LHCN-M2 (cell line): ENCODE measurements around the gene TRAPPC12. TPM values are rescaled to one million over a fixed set of nuclear protein-coding genes. Genes with fewer than 3 reads are reported as not detected.
"Not testable (repeated sequence)": the region's sequence is repeated elsewhere in the genome, so short reads cannot be mapped to it uniquely, and the experiment has no call there.

Source experiments
- DNase-seq: peaks from one replicate; pipeline ENCODE4 v3.0.0-alpha.2; 2012; ENCODE audit warnings: low read depth
- total RNA-seq: library from RNA; depleted of rRNA; stranded (reverse); fragments of >200 nt; gene quantifications from 2 replicates; pipeline ENCODE4 v1.2.3, GENCODE V29; 2014

The TRAPPC12 gene
- total RNA-seq, 1 experiment from 2014 or later: 48.6 TPM

DNA sequence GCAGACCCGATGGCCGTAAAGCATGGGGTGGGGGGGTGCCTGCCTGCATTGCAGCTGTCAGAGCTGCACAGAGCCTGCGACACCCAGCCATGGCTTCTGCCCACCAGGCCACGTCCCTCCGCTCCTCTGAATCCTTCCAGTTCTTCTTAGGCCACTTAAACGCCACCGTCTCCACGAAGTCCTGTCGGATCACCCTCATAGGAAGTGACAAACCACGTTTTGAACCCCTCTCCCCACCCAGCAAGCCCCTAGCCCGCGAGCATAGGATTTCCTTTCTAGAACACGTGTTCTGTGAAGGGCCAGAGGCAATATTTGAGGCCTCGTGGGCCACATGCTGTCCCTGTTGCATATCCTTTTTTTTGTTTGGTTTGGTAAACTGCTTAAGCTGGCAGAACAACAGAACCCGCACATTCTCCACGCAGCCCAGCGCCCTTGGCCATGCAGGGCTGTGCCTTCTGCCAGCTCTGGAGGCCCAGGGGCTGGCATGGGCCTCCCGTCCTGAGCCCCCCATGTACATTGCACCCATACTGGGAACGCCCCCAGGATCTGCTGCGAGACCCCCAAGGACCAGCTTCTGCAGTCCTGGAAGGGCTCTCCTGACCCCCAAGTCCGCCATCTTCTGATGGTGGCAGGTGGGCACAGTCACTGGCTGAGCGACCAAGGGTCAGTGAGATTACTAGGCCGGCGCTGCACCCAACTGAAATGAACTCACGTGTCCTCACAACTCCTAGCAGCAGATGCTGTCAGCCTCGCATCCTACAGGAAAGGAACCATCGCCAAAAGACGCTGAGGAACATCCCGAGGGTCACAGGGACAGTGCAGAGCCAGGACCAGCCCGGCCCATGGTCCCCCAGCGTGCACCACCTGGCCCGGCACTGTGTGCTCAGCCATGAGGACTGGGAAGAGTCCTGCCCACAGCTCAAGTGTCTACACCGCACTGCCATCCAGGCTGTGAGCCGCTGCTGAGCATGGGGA is 104.8 kb downstream of the TRAPPC12 start:
- DNase-seq: no peak

DNA sequence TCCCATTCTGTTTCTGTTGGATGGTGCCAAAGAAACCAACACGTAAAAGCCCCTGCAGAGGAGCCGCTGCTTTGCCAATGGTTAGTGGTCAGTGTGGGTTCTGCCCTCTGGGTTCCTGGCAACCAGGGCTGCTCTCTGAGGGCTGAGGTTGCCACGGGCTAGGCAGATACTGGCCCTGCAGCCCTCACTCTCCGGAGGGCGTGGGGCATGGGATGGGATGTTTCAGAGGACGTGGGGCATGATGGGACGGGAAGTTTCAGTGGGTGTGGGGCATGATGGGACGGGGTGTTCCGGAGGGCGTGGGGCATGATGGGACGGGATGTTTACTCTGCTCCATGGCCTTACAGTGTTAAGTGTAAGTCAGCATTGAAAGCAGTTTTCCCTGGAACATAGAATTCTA is 105.7 kb downstream of the TRAPPC12 start:
- DNase-seq: no peak

DNA sequence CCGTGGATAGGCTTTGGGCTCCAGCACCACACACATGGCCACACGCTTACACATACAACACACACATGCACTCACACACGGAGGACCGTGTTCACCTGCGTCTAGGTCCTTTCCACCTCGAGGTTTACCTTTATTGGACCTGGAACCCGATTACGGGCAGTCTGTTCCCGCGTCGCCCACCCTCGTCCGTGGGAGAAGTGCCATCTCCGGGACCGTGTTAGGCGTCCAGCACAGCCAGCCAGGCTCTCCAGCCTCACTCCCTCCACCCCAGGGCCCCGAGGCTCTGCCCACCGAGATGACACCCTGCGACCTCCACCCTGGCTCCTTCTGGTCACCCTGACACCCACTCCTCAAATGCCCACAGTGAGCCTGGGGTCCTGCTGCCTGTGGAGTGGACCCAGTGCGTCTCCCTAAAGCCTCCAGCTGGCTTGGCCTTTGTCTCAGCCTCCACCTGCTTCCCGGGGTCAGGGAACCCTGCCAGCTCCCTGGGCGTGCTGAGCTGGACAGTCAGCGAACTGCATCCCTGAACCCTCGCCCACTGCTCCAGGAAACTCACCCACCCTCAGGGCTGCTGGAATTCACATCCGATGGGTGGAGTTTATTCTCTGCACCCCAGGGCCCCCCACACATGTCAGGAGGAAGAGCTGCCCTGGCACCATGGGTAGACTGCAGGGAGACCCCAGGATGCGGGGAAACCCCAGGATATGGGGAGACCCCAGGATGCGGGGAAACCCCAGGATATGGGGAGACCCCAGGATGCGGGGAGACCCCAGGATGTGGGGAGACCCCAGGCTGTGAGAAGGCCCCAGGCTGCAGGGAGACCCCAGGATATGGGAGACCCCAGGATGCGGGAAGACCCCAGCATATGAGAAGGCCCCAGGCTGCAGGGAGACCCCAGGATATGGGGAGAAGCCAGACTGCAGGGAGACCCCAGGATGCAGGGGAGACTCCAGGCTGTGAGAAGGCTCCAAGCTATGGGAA is 106.8 kb downstream of the TRAPPC12 start:
- DNase-seq: no peak

DNA sequence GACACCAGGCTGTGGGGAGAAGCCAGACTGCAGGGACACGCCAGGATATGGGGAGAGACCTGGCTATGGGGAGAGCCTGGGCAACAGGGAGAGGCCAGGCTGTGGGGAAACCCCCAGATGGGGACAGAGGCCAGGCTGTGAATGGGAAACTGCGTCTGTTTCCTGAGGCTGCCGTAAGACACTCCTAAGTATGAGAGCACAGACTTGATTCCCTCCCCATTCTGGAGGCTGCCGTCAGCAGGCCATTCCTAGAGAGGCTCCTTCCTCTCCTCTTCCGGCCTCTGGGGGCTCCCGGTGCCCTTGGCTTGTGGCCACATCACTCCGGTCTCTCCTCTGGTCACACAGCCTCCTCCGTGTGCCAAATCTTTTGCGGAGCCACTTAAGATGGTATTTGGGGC is 107.5 kb downstream of the TRAPPC12 start:
- DNase-seq: no peak

DNA sequence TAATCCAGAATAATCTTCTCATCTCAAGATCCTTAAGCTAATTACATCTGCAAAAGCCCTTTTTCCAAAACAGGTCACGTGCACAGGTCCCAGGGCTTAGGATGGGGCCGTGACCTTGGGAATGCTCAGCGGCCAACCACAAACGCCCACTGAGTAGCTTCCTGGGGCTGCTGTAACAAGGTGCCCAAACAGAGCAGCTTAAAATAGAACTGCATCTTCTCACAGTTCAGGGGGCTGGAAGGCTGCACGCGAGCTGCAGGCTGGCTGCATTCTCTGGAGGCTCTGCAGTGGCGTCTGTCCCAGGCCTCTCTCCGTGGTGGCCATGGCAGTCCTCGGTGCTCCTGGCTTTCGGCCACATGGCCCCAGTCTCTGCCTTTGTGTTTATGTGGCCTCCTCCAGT is 107.9 kb downstream of the TRAPPC12 start:
- DNase-seq: no peak

DNA sequence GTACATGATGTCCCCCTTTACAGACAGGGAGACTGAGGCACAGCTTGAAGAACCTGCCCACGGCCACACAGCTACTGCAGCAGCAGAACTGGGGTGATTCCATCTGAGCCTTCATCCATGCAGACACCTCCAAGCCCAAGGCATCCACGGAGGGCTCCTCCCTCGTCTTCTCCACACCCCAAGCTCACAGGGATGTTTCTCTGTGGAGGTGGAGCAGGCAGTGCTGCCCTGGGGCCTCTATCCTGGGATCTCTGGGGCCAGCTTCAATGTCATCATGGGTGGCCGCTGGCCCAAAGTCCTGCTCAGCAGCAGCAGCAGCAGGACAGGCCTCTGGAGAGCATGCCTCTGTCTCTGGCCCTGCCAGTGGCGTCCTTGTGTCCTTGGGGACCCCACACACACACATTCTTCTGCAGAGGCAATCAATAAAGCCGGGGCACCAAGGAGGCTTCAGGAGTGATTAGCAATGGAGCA is 108.6 kb downstream of the TRAPPC12 start:
- DNase-seq: no peak

DNA sequence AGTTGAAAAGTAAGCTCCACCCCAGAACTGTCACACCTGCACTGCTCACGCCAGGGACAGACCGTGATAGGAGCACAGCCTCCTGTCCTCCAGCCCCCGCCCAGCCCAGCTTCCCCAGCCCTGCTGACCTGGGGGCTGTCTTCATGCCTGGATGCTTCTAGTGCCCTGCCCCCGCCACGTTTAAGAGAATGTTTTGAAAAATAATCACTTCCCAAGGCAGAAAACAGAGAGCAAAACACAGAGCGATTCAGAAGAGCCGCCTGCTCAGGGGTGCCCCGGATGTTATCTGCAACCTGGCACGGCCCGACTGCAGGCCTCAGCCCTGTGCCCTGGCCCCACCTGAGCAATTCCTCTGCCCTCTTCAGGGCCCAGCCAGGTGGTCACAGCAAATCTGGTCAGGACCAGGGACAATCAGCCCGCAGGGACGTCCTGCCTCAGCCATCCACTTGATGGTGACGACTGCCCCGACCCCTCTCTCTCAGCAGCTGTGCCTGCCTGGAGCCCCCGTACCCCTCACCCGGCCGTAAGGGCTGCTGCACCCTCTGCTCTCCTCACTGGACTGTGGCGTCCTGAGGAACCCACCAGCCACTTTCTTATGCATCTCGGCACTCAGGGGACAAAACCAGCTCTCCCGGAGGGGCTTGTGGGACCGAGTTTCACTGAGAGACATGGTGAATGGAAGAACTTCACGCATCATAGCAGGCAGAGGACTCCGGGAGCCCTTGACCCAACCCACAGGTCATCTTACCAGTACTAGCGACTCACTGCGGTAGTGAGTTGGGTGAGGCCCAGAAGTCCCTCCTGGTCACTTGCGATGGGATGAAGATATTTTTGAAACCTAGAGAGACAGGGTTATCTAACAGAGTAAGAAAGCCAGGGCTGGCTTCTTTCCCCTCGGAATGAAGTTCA is 109.6 kb downstream of the TRAPPC12 start:
- no peak for DNase-seq

DNA sequence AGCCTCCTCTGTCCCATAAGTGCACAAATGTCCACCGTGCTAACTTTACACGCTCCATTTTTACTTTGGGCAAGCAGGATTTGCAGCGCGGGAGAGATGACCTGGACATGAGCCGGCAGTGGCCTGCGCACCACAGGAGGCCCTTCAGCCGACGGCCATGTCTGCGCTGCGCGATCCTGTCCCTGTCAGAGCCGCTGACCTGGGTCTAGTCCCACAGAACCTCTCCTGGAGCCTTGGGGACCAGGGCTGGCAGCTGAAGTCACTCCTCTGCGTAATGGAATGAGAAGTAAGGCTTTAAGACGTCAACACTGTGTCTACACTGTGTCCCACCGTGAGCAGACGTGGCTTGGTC is 110.2 kb downstream of the TRAPPC12 start:
- DNase-seq: no peak

DNA sequence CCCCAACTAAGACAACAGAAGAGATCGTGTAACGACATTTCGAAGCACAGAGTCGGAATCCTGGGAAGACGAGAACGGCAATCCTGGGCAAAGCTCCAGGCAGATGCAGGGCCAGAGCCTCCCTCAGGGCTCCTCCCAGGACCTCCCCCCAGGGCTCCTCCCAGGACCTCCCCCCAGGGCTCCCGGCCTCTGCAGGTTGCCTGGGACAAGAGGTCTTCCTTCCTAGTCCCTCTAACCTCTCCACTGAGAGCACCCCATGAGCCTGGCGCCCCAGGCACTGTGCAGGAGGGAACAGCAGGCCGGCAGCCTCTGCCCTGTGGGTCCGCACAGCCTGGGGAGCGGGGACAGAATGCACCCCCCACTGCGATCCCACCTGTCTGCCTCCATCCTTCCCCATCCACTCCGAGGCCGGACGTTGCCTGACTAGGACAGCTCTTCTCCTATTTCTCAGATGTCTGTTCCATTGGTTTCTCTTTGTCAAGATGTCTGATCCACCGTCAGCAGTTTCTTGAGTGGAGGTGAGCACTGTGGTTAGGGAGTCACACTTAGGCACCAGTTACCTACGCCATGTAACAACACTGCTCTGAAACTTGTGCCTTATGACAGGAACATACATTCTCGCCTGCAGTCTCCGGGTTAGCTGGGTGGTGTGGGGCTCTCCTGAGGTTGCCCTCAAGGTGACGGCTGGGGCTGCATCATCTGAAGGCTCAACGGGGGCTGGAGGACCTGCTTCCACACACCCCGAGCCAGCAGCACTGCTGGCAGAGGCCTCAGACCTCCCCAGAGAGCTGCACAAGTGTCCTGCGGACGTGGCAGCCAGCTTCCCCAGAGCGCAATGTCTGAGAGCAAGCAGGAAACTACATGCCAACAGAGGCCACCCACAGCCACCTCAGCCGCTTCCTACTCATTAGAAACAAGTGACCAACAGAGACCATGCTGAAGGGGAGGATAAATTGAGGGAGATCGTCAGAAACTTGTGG is 111.0 kb downstream of the TRAPPC12 start:
- no peak for DNase-seq

DNA sequence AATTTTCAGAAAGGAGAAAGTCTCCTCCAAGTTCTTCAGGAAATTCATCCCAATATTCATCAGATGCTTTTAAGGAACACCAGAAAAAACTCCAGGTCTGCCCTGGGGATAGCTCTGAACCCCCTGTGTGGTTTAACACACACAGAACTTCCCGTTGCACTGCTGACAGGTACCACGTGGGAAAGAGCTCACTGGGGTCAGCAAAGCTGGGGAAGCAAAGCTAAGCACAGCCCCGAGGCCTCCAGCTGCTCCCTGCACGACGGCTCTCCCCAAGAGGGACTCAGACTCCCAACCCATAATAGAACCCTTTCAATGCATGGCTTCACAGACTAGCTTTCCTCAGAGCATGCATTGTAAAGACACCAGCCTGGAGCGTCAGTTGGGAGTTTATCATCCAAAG is 111.8 kb downstream of the TRAPPC12 start:
- no peak for DNase-seq

DNA sequence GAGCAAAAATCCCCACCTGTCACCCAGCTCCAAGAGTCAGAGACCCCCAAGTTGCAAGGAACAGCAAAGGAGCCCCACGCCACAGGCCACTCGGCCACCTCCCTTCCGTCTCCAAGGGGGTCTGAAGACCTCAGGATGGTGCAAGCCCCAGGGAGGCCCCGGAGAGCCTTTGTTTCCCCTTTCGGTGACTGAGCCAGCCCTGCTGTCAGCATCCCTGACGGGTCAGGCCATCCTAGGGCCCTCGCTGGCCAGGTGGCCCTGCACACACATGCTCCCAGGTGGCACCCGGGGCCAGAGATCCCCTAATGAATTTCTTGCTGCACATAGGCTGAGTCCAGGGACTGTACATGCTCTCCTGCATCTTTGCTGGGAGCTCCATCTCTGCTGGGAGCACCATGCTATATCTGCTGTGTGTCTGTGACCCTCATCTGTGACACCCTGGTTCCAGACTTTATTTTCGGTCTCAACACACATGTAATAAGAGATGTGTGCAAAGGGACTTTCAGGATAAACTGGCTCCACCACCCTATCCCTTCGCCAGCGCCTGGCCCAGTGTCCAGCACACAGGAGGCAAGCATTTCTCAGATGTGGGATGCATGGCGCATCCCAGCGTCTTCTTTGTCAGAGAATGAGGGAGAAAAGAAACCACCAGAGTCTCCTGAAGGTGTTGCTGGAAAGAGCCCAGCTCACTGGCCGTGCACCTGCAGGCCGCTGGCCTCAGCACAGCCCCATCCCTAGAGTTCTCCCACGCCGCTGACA is 112.4 kb downstream of the TRAPPC12 start:
- DNase-seq: no peak

DNA sequence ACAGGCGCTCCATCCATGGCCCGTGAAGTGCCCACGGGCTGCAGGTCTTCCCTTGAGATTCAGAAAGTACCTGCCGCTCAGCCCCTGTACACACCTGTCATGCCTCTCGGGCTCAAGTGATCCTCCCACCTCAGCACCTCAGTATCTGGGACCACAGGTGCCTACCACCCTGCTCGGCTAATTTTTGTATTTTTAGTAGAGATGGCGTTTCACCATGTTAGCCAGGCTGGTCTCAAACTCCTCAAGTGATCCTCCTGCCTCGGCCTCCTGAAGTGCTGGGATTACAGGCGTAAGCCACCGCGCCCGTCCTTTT is 112.9 kb downstream of the TRAPPC12 start:
- not testable (repeated sequence) for DNase-seq

DNA sequence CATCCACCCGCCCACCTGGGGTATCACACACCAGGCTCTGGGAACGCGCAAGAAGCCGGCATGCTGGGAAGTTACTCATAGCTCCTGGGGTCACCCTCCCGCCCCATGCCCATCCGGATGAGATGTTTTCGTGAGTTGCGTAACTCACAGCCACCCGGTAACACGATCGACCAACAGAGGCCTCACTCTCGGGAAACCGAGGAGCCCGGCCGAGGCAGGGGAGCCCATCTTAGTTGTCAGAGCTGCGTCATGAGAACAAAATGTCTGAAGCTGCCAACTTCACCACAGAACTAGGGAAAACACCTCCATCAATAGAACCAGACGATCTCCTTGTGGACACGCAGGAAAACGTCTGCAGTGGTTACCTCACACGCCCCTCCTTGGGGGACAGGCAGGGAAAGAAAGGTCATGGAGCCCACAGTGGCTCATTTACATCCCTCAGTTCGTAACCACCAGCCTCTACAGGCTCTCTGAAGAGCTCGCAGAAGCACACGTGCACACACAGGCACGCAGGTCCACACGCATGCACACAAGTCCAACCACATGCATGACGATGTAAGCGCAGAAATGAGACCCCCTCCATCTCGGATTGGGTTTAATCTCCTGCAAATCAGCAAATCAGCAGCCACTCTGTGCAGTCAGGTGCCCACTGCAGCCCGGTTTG is 113.6 kb downstream of the TRAPPC12 start:
- DNase-seq: peak; percentile 93

DNA sequence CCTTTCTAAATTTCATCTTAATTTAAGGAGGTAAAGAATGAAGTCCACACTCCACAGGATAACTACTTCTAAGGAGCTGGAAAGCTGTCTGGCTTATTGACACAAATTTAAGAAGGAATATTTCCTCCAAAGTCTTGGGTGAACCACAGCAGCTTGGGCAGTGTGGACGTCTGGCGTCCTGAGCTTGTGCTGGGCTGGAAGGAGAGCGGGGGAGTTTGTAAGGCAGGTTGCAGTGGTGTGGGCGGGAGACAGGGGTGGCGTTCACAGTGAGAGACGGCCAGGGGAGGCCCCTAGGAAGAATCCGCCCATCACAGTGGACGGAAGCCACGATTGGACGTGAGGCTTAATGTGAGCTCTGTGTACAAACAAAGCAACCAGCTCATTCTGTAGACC is 114.1 kb downstream of the TRAPPC12 start:
- DNase-seq: no peak

DNA sequence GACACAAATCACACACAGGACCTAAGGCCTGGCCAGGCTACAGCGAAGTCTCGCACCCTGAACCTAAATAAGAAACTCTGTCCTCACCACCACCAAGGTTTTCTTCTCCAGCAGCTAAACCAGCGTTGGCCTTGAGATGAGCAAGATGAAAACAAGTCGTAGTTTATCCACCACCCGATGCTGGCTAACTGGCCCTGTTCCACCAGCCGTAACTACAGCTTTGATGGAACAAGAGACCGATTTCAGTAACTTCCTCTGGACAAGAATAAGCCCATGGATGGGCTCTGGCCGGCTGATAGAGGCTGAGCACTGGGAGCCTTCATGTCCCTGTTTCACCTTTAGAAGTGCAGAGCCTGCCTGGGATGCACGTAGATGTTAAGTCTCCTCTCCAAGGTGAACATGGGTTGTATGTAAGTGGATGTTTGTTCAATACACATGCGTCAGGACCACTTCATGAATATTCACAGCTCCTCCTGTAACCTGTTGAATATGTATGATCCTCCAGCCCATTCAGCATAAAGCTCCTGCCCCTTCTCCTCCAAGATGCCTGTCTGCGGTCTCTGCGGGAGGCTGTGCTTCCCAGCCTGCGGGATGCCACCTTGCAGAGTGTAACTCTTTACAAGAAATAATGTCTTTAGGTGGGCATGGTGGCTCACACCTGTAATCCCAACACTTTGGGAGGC is 115.6 kb downstream of the TRAPPC12 start:
- no peak for DNase-seq

DNA sequence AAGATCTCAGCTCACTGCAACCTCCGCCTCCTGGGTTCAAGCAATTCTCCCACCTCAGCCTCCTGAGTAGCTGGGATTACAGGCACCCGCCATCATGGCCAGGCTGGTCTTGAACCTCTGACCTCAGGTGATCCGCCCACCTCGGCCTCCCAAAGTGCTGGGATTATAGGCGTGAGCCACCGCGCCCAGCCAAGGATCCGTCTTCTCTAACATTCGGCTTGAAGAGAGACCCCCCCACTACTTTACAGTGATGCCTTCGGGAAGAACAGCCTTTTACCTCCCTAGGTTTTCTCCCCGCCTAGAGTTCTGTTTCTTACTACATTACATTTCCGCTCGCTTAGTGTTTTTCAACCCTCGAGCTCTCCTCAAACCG is 117.2 kb downstream of the TRAPPC12 start:
- DNase-seq: not testable (repeated sequence)

DNA sequence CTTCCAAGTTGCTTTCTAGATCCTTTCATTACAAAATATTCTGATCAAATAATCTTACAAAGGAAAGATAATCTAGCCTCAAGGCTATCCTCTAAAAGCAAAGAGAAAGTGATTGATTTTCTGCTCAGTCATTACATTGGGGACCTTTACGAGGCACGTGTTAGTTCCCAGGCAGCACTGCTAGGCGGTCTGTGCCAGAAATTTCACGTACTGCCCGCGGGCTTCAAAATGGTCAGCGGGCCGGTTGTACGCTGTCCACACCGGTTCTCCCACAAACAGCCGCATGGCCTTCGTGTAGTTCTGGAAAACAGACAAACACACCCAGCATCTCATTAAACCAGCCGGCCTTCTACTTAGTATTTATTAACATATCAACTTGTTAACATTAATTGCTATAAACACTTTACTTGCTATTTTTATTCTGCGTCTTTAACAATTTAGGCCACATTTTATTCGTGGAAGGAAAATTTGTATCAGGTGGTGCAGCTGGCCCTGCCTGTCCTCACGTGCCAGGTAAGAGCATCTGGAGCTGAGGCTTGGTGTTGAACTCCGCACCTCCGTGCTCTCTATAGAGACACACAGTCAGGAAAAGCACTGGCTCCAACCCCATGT is 119.4 kb downstream of the TRAPPC12 start:
- no peak for DNase-seq
